IMR-90 (cell line): ENCODE results near the gene HOXB7. TPM values are rescaled to one million over a fixed set of nuclear protein-coding genes. Genes with fewer than 3 reads are reported as not detected.

ENCODE experiments used
- ATAC-seq: fragments of 200-7000 bp; cut with Tn5 transposase; 2 replicates; pipeline ENCODE4 v1.9.1; 2020; ENCODE audit warnings: low read depth, mild to moderate bottlenecking, moderate library complexity
- BruUV-seq: library from RNA; stranded (reverse); fragments of 400-500 nt; replicated peaks from 2 replicates; lab custom pipeline; 2021; lab: Mats Ljungman, UMichigan
- CTCF ChIA-PET: fragments of 300-600 bp; formaldehyde crosslinking; extraction: SDS; loops from one replicate; lab custom pipeline; 2021; ENCODE audit warnings: antibody characterized with exemption; lab: Yijun Ruan, JAX
- POLR2A ChIA-PET: fragments of 300-600 bp; sonication (Branson Sonifier 250); formaldehyde crosslinking; loops from one replicate; lab custom pipeline; 2022; ENCODE audit warnings: antibody characterized with exemption; ENCODE audit not compliant: unreplicated experiment; lab: Charles Lee
- DNase-seq: peaks from one replicate; pipeline ENCODE4 v3.0.0; 2013
- H2AFZ ChIP-seq: replicated peaks from 2 replicates; pipeline ENCODE3; 2013; ENCODE audit warnings: low read length, mild to moderate bottlenecking; ENCODE audit not compliant: poor library complexity
- H2AK5ac ChIP-seq: 2 replicates; pipeline ENCODE4 v1.6.1; 2013; ENCODE audit warnings: low read depth, low read length, inconsistent platforms
- H2AK9ac ChIP-seq: replicated peaks from 2 replicates; pipeline ENCODE3; 2013; ENCODE audit warnings: mild to moderate bottlenecking, low read depth, low read length, moderate library complexity; ENCODE audit not compliant: poor library complexity
- H2BK120ac ChIP-seq: 2 replicates; pipeline ENCODE4 v1.6.1; 2013; ENCODE audit warnings: low read depth, low read length, inconsistent platforms
- H2BK15ac ChIP-seq: 3 replicates; pipeline ENCODE4 v1.6.1; 2013; ENCODE audit warnings: low read depth, low read length, inconsistent platforms
- H2BK20ac ChIP-seq: 2 replicates; pipeline ENCODE4 v1.6.1; 2013; ENCODE audit warnings: low read depth, mild to moderate bottlenecking, inconsistent platforms, low read length, moderate library complexity
- H2BK5ac ChIP-seq: 2 replicates; pipeline ENCODE4 v1.6.1; 2013; ENCODE audit warnings: mild to moderate bottlenecking, low read depth, low read length, inconsistent platforms; ENCODE audit not compliant: poor library complexity, severe bottlenecking
- H3K14ac ChIP-seq: replicated peaks from 2 replicates; pipeline ENCODE4 v1.6.1; 2013; ENCODE audit warnings: low read depth, low read length, inconsistent platforms
- H3K18ac ChIP-seq: 2 replicates; pipeline ENCODE4 v1.6.1; 2013; ENCODE audit warnings: low read depth, low read length, control low read depth
- H3K23ac ChIP-seq: 2 replicates; pipeline ENCODE4 v1.6.1; 2013; ENCODE audit warnings: low read depth, low read length, inconsistent platforms
- H3K27ac ChIP-seq: 2 replicates; pipeline ENCODE4 v1.5.1; 2013; ENCODE audit warnings: mild to moderate bottlenecking, control low read depth, low read length; ENCODE audit not compliant: insufficient read depth
- H3K27me3 ChIP-seq: 2 replicates; pipeline ENCODE4 v1.6.1; 2013; ENCODE audit warnings: low read length; ENCODE audit not compliant: control insufficient read depth, insufficient read depth
- H3K36me3 ChIP-seq: 2 replicates; pipeline ENCODE4 v1.6.1; 2013; ENCODE audit warnings: low read length, mixed read lengths; ENCODE audit not compliant: control insufficient read depth, insufficient read depth
- H3K4ac ChIP-seq: 2 replicates; pipeline ENCODE4 v1.6.1; 2013; ENCODE audit warnings: low read depth, low read length, inconsistent platforms
- H3K4me1 ChIP-seq: 2 replicates; pipeline ENCODE4 v1.6.1; 2013; ENCODE audit warnings: low read length, mixed read lengths; ENCODE audit not compliant: control insufficient read depth, insufficient read depth
- H3K4me2 ChIP-seq: 2 replicates; pipeline ENCODE4 v1.6.1; 2013; ENCODE audit warnings: low read depth, mild to moderate bottlenecking, control low read depth, low read length, moderate library complexity
- H3K4me3 ChIP-seq: 2 replicates; pipeline ENCODE4 v1.5.1; 2013; ENCODE audit warnings: low read depth, mild to moderate bottlenecking, control low read depth, low read length, moderate library complexity; ENCODE audit not compliant: insufficient read depth
- H3K56ac ChIP-seq: 2 replicates; pipeline ENCODE4 v1.6.1; 2013; ENCODE audit warnings: low read length, inconsistent platforms; ENCODE audit not compliant: insufficient read depth; ENCODE audit errors: extremely low read depth
- H3K79me1 ChIP-seq, 2 experiments: 2 replicates each; pipeline ENCODE4 v1.6.1; 2013; ENCODE audit warnings: low read length in 2 of 2, inconsistent platforms in 1 of 2, low read depth in 1 of 2
- H3K9ac ChIP-seq: 2 replicates; pipeline ENCODE4 v1.6.1; 2013; ENCODE audit warnings: low read depth, low read length, control low read depth
- H3K9me1 ChIP-seq: 2 replicates; pipeline ENCODE4 v1.6.1; 2013; ENCODE audit warnings: low read length, inconsistent platforms; ENCODE audit not compliant: insufficient read depth
- H3K9me3 ChIP-seq: 2 replicates; pipeline ENCODE4 v1.6.1; 2013; ENCODE audit warnings: low read length; ENCODE audit not compliant: control insufficient read depth, insufficient read depth
- H4K20me1 ChIP-seq: 2 replicates; pipeline ENCODE4 v1.6.1; 2013; ENCODE audit warnings: low read length, inconsistent platforms; ENCODE audit not compliant: insufficient read depth
- H4K5ac ChIP-seq: 2 replicates; pipeline ENCODE4 v1.6.1; 2013; ENCODE audit warnings: mild to moderate bottlenecking, low read depth, low read length, control low read depth
- H4K8ac ChIP-seq, 2 experiments: 2 replicates each; pipeline ENCODE4 v1.6.1; 2013; ENCODE audit warnings: low read depth in 2 of 2, low read length in 2 of 2, control low read depth in 1 of 2, inconsistent platforms in 1 of 2
- H4K91ac ChIP-seq: 2 replicates; pipeline ENCODE4 v1.6.1; 2013; ENCODE audit warnings: low read depth, low read length, inconsistent platforms; ENCODE audit not compliant: insufficient read depth
- BHLHE40 ChIP-seq: fragments of 150-350 bp; IDR thresholded peaks from 2 replicates; pipeline ENCODE4 v1.6.1; 2016; ENCODE audit warnings: mild to moderate bottlenecking, low read depth, low read length
- CEBPB ChIP-seq: IDR thresholded peaks from 2 replicates; pipeline ENCODE4 v1.6.1; 2012; ENCODE audit warnings: low read depth, low read length, improper control_type of control experiment
- CHD1 ChIP-seq: IDR thresholded peaks from 2 replicates; pipeline ENCODE4 v1.6.1; 2012; ENCODE audit warnings: low read depth, low read length, improper control_type of control experiment
- FOS ChIP-seq: fragments of 150-350 bp; IDR thresholded peaks from 2 replicates; pipeline ENCODE4 v1.6.1; 2016; ENCODE audit warnings: low read depth, low read length
- MAZ ChIP-seq: IDR thresholded peaks from 2 replicates; pipeline ENCODE4 v1.6.1; 2012; ENCODE audit warnings: low read depth, mild to moderate bottlenecking, low read length, improper control_type of control experiment, moderate library complexity, borderline replicate concordance
- MXI1 ChIP-seq: IDR thresholded peaks from 2 replicates; pipeline ENCODE4 v1.6.1; 2012; ENCODE audit warnings: low read depth, mild to moderate bottlenecking, low read length, moderate library complexity, borderline replicate concordance
- NFE2L2 ChIP-seq: fragments of 150-350 bp; IDR thresholded peaks from 2 replicates; pipeline ENCODE4 v1.6.1; 2016; ENCODE audit warnings: low read depth, mild to moderate bottlenecking, low read length
- POLR2A ChIP-seq: IDR thresholded peaks from 2 replicates; pipeline ENCODE4 v1.6.1; 2012; ENCODE audit warnings: mild to moderate bottlenecking, low read depth, low read length
- RAD21 ChIP-seq: IDR thresholded peaks from 2 replicates; pipeline ENCODE4 v1.6.1; 2012; ENCODE audit warnings: low read length, improper control_type of control experiment
- RCOR1 ChIP-seq: IDR thresholded peaks from 2 replicates; pipeline ENCODE4 v1.6.1; 2012; ENCODE audit warnings: mild to moderate bottlenecking, low read length, improper control_type of control experiment; ENCODE audit not compliant: insufficient replicate concordance
- RFX5 ChIP-seq: IDR thresholded peaks from 2 replicates; pipeline ENCODE4 v1.8.0; 2012; ENCODE audit warnings: low read depth, mild to moderate bottlenecking, low read length, moderate library complexity
- SMC3 ChIP-seq: fragments of 150-350 bp; IDR thresholded peaks from 2 replicates; pipeline ENCODE4 v1.6.1; 2016; ENCODE audit warnings: low read depth, mild to moderate bottlenecking, antibody characterized with exemption, low read length, moderate library complexity
- WGBS, 2 experiments: methylation state at CpG; one replicate each; pipeline versions ENCODE4 v1.1.5 to v1.1.7; 2013; ENCODE audit warnings: missing lambda C conversion rate in 2 of 2; ENCODE audit not compliant: insufficient read length in 1 of 2; ENCODE audit errors: extremely low coverage in 2 of 2; 5-methylcytosine and 5-hydroxymethylcytosine counted together
- dilution Hi-C: fragments of 300-500 bp; cut with HindIII; formaldehyde crosslinking; loops from one replicate; pipeline ENCODE4 v1.14.3; 2018; ENCODE audit warnings: low sequenced_read_pairs; ENCODE audit not compliant: unreplicated experiment
- in situ Hi-C: fragments of 300-500 bp; cut with MboI; formaldehyde crosslinking; loops from 3 replicates; pipeline ENCODE4 v1.14.3; 2019; ENCODE audit warnings: low sequenced_read_pairs, inconsistent platforms, mixed read lengths
- intact Hi-C: fragments of 100-400 bp; cut with micrococcal nuclease; formaldehyde crosslinking; loops from 2 replicates; pipeline ENCODE4 v1.10.0; 2022
- polyA plus RNA-seq, 3 experiments: library from polyadenylated mRNA; depleted of rRNA; stranded (reverse); fragments of >200 nt; gene quantifications; 2 replicates each; pipeline ENCODE4 v1.2.3, GENCODE V29; 2012; ENCODE audit warnings: low replicate concordance in 1 of 3
- total RNA-seq: library from RNA; depleted of rRNA; stranded (reverse); fragments of >200 nt; gene quantifications from 2 replicates; pipeline ENCODE4 v1.2.3, GENCODE V29; 2012
- TF ChIP-seq, protein P1 (sequence below): fragments of 150-350 bp; IDR thresholded peaks from 2 replicates; pipeline ENCODE4 v1.6.1; 2016; ENCODE audit warnings: low read depth, mild to moderate bottlenecking, low read length, moderate library complexity, borderline replicate concordance
- TF ChIP-seq, protein P2 (sequence below): fragments of 150-350 bp; IDR thresholded peaks from 2 replicates; pipeline ENCODE4 v1.6.1; 2017; ENCODE audit warnings: mild to moderate bottlenecking, antibody characterized with exemption, low read length, low read depth
- TF ChIP-seq, protein P3 (sequence below): conservative IDR thresholded peaks from 2 replicates; pipeline ENCODE4 v1.5.1; 2012; ENCODE audit warnings: mild to moderate bottlenecking, low read depth, low read length, improper control_type of control experiment

The HOXB7 gene
- total and polyA plus RNA-seq, 2 of the 4 experiments (the other 2 are of a cell fraction) = 1.8 to 6.7 TPM

DNA sequence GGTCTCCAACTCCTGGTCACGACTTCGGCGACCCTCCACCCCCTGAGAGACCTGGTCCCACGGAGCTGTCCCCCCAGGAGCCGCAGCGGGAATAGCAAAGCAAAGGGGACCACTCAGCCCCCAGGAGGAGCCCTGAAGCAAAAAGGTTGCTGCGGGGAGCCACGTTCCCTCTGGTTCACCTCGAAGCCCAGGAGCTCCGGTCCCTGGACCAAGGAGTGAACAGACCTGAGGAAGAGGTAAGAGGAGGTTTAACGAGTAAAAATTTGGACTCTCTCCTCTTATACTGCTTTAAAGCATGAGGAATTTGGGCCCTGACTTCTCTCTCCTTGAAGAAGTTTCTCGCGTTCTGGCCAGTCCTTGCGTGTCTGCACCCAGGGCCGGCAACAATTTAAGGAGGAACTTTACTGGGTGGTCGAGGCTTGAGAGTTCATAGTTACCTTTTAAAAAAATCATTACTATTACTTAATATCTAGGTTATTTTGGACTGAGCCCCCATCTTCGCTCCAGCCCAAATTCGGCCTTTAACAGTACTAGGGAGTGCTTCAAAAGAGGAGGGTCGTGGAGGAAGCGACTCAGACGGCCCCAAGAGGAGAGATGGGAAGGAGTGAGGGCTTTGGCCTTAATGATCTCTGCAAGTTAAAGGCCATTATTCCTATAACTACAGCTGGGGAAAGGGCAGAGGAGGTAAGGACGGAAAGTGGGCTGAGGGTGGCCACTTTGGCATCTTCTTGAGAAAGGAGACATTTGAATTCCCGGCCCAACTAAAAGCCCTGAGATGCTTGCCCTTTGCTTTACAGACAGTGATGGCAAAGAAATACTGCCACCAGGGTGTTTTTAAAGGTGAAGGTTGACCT, 32.3 kb upstream of the HOXB7 start:
- no peaks in the 10 kb centered on the region for H3K4me1 ChIP-seq
- H3K9me3 ChIP-seq = peaks cover 11% of the 10 kb centered on the region
- H2AFZ ChIP-seq = no peak overlapping the region
- H3K14ac ChIP-seq = no peak overlapping the region
- H2BK15ac ChIP-seq = no peak overlapping the region
- dilution Hi-C loops = no loop called here
- no CpG with 5 or more reads among the region's 23 CpGs for WGBS, 2 experiments
- H3K9ac ChIP-seq = no peak overlapping the region
- BruUV-seq = no TSS peak
- no peak overlapping the region for H3K18ac ChIP-seq
- peaks cover 98% of the 10 kb centered on the region for H3K27me3 ChIP-seq
- no peak overlapping the region for H3K4me2 ChIP-seq
- no peak overlapping the region for H3K23ac ChIP-seq
- no peak overlapping the region for H3K56ac ChIP-seq
- no peak overlapping the region for H2AK9ac ChIP-seq
- H4K20me1 ChIP-seq = no peaks in the 10 kb centered on the region
- H4K91ac ChIP-seq = no peak overlapping the region
- H2BK5ac ChIP-seq = no peak overlapping the region
- in situ Hi-C loops = loop anchor here (10.0 kb wide), 1 partner anchor 62 kb away; no protein-coding TSS in a partner anchor
- intact Hi-C loops = no loop called here
- no peak overlapping the region for H3K4ac ChIP-seq
- no peak overlapping the region for H4K5ac ChIP-seq
- H3K36me3 ChIP-seq = no peaks in the 10 kb centered on the region
- no peak overlapping the region for H2AK5ac ChIP-seq
- H3K9me1 ChIP-seq = no peaks in the 10 kb centered on the region
- H3K4me3 ChIP-seq = no peak overlapping the region
- H2BK120ac ChIP-seq = no peak overlapping the region
- no peaks in the 10 kb centered on the region for H3K79me1 ChIP-seq
- POLR2A ChIA-PET = no interaction called here
- no peak overlapping the region for H4K8ac ChIP-seq
- CTCF ChIA-PET = no interaction called here
- no peak for ATAC-seq
- H2BK20ac ChIP-seq = no peak overlapping the region
- no peak overlapping the region for H3K27ac ChIP-seq
- DNase-seq = no peak
- TF ChIP-seq, protein P1, sequence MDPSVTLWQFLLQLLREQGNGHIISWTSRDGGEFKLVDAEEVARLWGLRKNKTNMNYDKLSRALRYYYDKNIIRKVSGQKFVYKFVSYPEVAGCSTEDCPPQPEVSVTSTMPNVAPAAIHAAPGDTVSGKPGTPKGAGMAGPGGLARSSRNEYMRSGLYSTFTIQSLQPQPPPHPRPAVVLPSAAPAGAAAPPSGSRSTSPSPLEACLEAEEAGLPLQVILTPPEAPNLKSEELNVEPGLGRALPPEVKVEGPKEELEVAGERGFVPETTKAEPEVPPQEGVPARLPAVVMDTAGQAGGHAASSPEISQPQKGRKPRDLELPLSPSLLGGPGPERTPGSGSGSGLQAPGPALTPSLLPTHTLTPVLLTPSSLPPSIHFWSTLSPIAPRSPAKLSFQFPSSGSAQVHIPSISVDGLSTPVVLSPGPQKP = no peak
- TF ChIP-seq POLR2A (no peak), NFE2L2 (no peak), MAZ (no peak), CHD1 (no peak), SMC3 (no peak), RCOR1 (no peak), CEBPB (no peak), RAD21 (no peak), FOS (no peak), MXI1 (no peak), BHLHE40 (no peak), RFX5 (no peak)
- TF ChIP-seq, protein P2, sequence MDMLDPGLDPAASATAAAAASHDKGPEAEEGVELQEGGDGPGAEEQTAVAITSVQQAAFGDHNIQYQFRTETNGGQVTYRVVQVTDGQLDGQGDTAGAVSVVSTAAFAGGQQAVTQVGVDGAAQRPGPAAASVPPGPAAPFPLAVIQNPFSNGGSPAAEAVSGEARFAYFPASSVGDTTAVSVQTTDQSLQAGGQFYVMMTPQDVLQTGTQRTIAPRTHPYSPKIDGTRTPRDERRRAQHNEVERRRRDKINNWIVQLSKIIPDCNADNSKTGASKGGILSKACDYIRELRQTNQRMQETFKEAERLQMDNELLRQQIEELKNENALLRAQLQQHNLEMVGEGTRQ = no peak
- TF ChIP-seq, protein P3, sequence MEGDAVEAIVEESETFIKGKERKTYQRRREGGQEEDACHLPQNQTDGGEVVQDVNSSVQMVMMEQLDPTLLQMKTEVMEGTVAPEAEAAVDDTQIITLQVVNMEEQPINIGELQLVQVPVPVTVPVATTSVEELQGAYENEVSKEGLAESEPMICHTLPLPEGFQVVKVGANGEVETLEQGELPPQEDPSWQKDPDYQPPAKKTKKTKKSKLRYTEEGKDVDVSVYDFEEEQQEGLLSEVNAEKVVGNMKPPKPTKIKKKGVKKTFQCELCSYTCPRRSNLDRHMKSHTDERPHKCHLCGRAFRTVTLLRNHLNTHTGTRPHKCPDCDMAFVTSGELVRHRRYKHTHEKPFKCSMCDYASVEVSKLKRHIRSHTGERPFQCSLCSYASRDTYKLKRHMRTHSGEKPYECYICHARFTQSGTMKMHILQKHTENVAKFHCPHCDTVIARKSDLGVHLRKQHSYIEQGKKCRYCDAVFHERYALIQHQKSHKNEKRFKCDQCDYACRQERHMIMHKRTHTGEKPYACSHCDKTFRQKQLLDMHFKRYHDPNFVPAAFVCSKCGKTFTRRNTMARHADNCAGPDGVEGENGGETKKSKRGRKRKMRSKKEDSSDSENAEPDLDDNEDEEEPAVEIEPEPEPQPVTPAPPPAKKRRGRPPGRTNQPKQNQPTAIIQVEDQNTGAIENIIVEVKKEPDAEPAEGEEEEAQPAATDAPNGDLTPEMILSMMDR = no peak
